ENCODE results near the gene HOXB2. TPM values are rescaled to one million over a fixed set of nuclear protein-coding genes. Genes with fewer than 3 reads are reported as not detected.

HOXB2 gene
- total and polyA plus RNA-seq, 3 experiments from 2014 or later = 12.8 to 18.3 (median 16.7) TPM

- Histone ChIP-seq H3K27me3 (ENCODE audit: insufficient read depth, low read length, poor library complexity, severe bottlenecking) (no peaks in the 10 kb centered on the region), H3K36me3 (ENCODE audit: insufficient read depth, low read length) (no peaks in the 10 kb centered on the region), H3K27ac (ENCODE audit: low read depth, low read length) (no peak overlapping the region), H3K4me1 (ENCODE audit: insufficient read depth, low read length) (no peaks in the 10 kb centered on the region), H3K4me3 (ENCODE audit: low read length) (no peak overlapping the region), H3K9me3 (ENCODE audit: low read length) (no peaks in the 10 kb centered on the region)
- Mint-ChIP-seq H3K36me3 (no peaks in the 10 kb centered on the region), H3K9me3 (no peaks in the 10 kb centered on the region), H3K27ac (peak overlapping the region in 1 of 8 donors; percentile 73), H3K4me1 (peaks cover 0 to 6% (median under 1%) of the 10 kb centered on the region in 3 donors), H3K4me3 (no peak overlapping the region), H3K27me3 (peaks cover 2 to 4% of the 10 kb centered on the region in 2 donors)
- ChIA-PET POLR2A (interaction anchor here (0.6 kb wide), 1 partner anchor 379 kb away, joined by 3 read pairs; no protein-coding TSS in a partner anchor), CTCF (interaction anchor here (6.0 kb wide), 1 partner anchor 7 kb away, joined by 30 read pairs; no protein-coding TSS in a partner anchor)
- no peak for DNase-seq
Measured at GRCh38 chr17:48499735-48500434, 45.0 kb downstream of the HOXB2 start.

GRCh38 chr17:48499248-48499647 is 45.7 kb downstream of the HOXB2 start:
- H3K36me3 Mint-ChIP-seq = peaks cover 0 to 1% (median 0%) of the 10 kb centered on the region in 3 donors
- Histone ChIP-seq H3K27ac (ENCODE audit: low read depth, low read length) (no peak overlapping the region), H3K27me3 (ENCODE audit: insufficient read depth, low read length, poor library complexity, severe bottlenecking) (no peaks in the 10 kb centered on the region), H3K4me1 (ENCODE audit: insufficient read depth, low read length) (no peaks in the 10 kb centered on the region), H3K4me3 (ENCODE audit: low read length) (no peak overlapping the region), H3K9me3 (ENCODE audit: low read length) (no peaks in the 10 kb centered on the region), H3K36me3 (ENCODE audit: insufficient read depth, low read length) (no peaks in the 10 kb centered on the region)
- H3K27ac Mint-ChIP-seq = no peak overlapping the region
- no peak overlapping the region for H3K4me3 Mint-ChIP-seq
- ChIA-PET POLR2A (interaction anchor here (0.6 kb wide), 1 partner anchor 26 kb away, joined by 6 read pairs; no protein-coding TSS in a partner anchor), CTCF (no interaction called here)
- no peaks in the 10 kb centered on the region for H3K9me3 Mint-ChIP-seq
- no peaks in the 10 kb centered on the region for H3K4me1 Mint-ChIP-seq
- no peak for DNase-seq
- peaks cover 2 to 9% of the 10 kb centered on the region in 2 donors for H3K27me3 Mint-ChIP-seq

GRCh38 chr17:48498164-48498850 is 46.6 kb downstream of the HOXB2 start:
- DNase-seq = no peak
- no peak overlapping the region for H3K4me3 ChIP-seq (ENCODE audit: low read length)
- peaks cover 2% of the 10 kb centered on the region for H3K27me3 ChIP-seq (ENCODE audit: insufficient read depth, low read length, poor library complexity, severe bottlenecking)
- H3K27ac Mint-ChIP-seq = no peak overlapping the region
- no peaks in the 10 kb centered on the region for H3K36me3 ChIP-seq (ENCODE audit: insufficient read depth, low read length)
- H3K4me1 Mint-ChIP-seq = no peaks in the 10 kb centered on the region
- H3K27me3 Mint-ChIP-seq = peaks cover 4 to 11% of the 10 kb centered on the region in 2 donors
- CTCF ChIA-PET = no interaction called here
- no peak overlapping the region for H3K27ac ChIP-seq (ENCODE audit: low read depth, low read length)
- H3K4me1 ChIP-seq (ENCODE audit: insufficient read depth, low read length) = peaks cover 1% of the 10 kb centered on the region
- H3K4me3 Mint-ChIP-seq = no peak overlapping the region
- no peaks in the 10 kb centered on the region for H3K9me3 ChIP-seq (ENCODE audit: low read length)
- POLR2A ChIA-PET = no interaction called here
- peaks cover 0 to 1% (median 0%) of the 10 kb centered on the region in 3 donors for H3K36me3 Mint-ChIP-seq
- no peaks in the 10 kb centered on the region for H3K9me3 Mint-ChIP-seq

GRCh38 chr17:48497103-48497502 is 47.8 kb downstream of the HOXB2 start:
- Histone ChIP-seq H3K27ac (ENCODE audit: low read depth, low read length) (no peak overlapping the region), H3K27me3 (ENCODE audit: insufficient read depth, low read length, poor library complexity, severe bottlenecking) (peaks cover 8% of the 10 kb centered on the region), H3K4me3 (ENCODE audit: low read length) (no peak overlapping the region), H3K36me3 (ENCODE audit: insufficient read depth, low read length) (no peaks in the 10 kb centered on the region), H3K4me1 (ENCODE audit: insufficient read depth, low read length) (peaks cover 7% of the 10 kb centered on the region), H3K9me3 (ENCODE audit: low read length) (no peaks in the 10 kb centered on the region)
- CTCF ChIA-PET = no interaction called here
- no peak for DNase-seq
- peaks cover 0 to 4% (median 0%) of the 10 kb centered on the region in 3 donors for H3K4me1 Mint-ChIP-seq
- H3K36me3 Mint-ChIP-seq = peaks cover 0 to 1% (median 0%) of the 10 kb centered on the region in 3 donors
- H3K27ac Mint-ChIP-seq = no peak overlapping the region
- H3K4me3 Mint-ChIP-seq = no peak overlapping the region
- H3K27me3 Mint-ChIP-seq = peaks cover 4 to 11% of the 10 kb centered on the region in 2 donors
- POLR2A ChIA-PET = no interaction called here
- no peaks in the 10 kb centered on the region for H3K9me3 Mint-ChIP-seq

GRCh38 chr17:48494335-48494734 is 50.6 kb downstream of the HOXB2 start:
- POLR2A ChIA-PET = no interaction called here
- no peaks in the 10 kb centered on the region for H3K9me3 ChIP-seq (ENCODE audit: low read length)
- no peak for DNase-seq
- H3K4me3 Mint-ChIP-seq = peak overlapping the region in 1 of 7 donors; percentile 39
- peaks cover 8% of the 10 kb centered on the region for H3K27me3 ChIP-seq (ENCODE audit: insufficient read depth, low read length, poor library complexity, severe bottlenecking)
- peak overlapping the region in 1 of 8 donors; percentile 41 for H3K27ac Mint-ChIP-seq
- CTCF ChIA-PET = interaction anchor here (3.9 kb wide), 1 partner anchor 98 kb away, joined by 28 read pairs; the partner anchor contains the start of gene HOXB5
- H3K9me3 Mint-ChIP-seq = no peaks in the 10 kb centered on the region
- H3K4me3 ChIP-seq (ENCODE audit: low read length) = no peak overlapping the region
- no peaks in the 10 kb centered on the region for H3K36me3 ChIP-seq (ENCODE audit: insufficient read depth, low read length)
- peaks cover 2 to 8% (median 4%) of the 10 kb centered on the region in 3 donors for H3K4me1 Mint-ChIP-seq
- peaks cover 4 to 12% of the 10 kb centered on the region in 2 donors for H3K27me3 Mint-ChIP-seq
- H3K4me1 ChIP-seq (ENCODE audit: insufficient read depth, low read length) = peaks cover 7% of the 10 kb centered on the region
- H3K36me3 Mint-ChIP-seq = peaks cover 0 to 1% (median 0%) of the 10 kb centered on the region in 3 donors
- no peak overlapping the region for H3K27ac ChIP-seq (ENCODE audit: low read depth, low read length)

Other genes starting within 250 kb of the HOXB2 start
- 10 to 100 TPM; 50.5 to 56.0 TPM for gene SKAP1, start 114.9 kb downstream of the HOXB2 start, total RNA-seq
- 264 TPM for gene SKAP1, start 114.9 kb downstream of the HOXB2 start, polyA plus RNA-seq
- not detected for gene HOXB1, start 14.1 kb downstream of the HOXB2 start, total RNA-seq
- gene HOXB1, start 14.1 kb downstream of the HOXB2 start, polyA plus RNA-seq = not detected
- gene HOXB4, start 33.2 kb upstream of the HOXB2 start, total RNA-seq = 1 to 10 TPM; 3.4 to 3.7 TPM
- gene HOXB4, start 33.2 kb upstream of the HOXB2 start, polyA plus RNA-seq = 0.33 TPM
- 1 to 10 TPM; 3.0 to 3.5 TPM for gene HOXB3, start 45.1 kb upstream of the HOXB2 start, total RNA-seq
- 0.10 TPM for gene HOXB3, start 45.1 kb upstream of the HOXB2 start, polyA plus RNA-seq
- gene HOXB5, start 48.7 kb upstream of the HOXB2 start, total RNA-seq = not detected
- gene HOXB5, start 48.7 kb upstream of the HOXB2 start, polyA plus RNA-seq = not detected
- under 1 TPM; 0.22 to 0.37 TPM for gene HOXB6, start 59.9 kb upstream of the HOXB2 start, total RNA-seq
- gene HOXB6, start 59.9 kb upstream of the HOXB2 start, polyA plus RNA-seq = not detected
- gene HOXB7, start 65.9 kb upstream of the HOXB2 start, total RNA-seq = under 1 TPM; 0.89 to 0.96 TPM
- 0.87 TPM for gene HOXB7, start 65.9 kb upstream of the HOXB2 start, polyA plus RNA-seq
- not detected for gene HOXB8, start 70.2 kb upstream of the HOXB2 start, total RNA-seq
- not detected for gene HOXB8, start 70.2 kb upstream of the HOXB2 start, polyA plus RNA-seq
- 1 to 10 TPM; 2.0 to 2.6 TPM for gene HOXB9, start 81.2 kb upstream of the HOXB2 start, total RNA-seq
- gene HOXB9, start 81.2 kb upstream of the HOXB2 start, polyA plus RNA-seq = not detected
- gene PRAC1, start 177.4 kb upstream of the HOXB2 start, total RNA-seq = not detected
- gene PRAC1, start 177.4 kb upstream of the HOXB2 start, polyA plus RNA-seq = not detected
- not detected for gene PRAC2, start 178.1 kb upstream of the HOXB2 start, total RNA-seq
- not detected for gene PRAC2, start 178.1 kb upstream of the HOXB2 start, polyA plus RNA-seq
- not detected for gene HOXB13, start 183.6 kb upstream of the HOXB2 start, total RNA-seq
- not detected for gene HOXB13, start 183.6 kb upstream of the HOXB2 start, polyA plus RNA-seq